Neutrophil (primary cell): ENCODE data around the gene PIK3CB.

Source experiments
- H3K27ac ChIP-seq: fragments of 200-600 bp; sonication (generic); 2 replicates; pipeline ENCODE4 v1.5.1; 2016; ENCODE audit warnings: mild to moderate bottlenecking, moderate library complexity
- H3K27me3 ChIP-seq: fragments of 200-600 bp; sonication (generic); 2 replicates; pipeline ENCODE4 v1.6.0; 2016; ENCODE audit warnings: mild to moderate bottlenecking
- H3K36me3 ChIP-seq: fragments of 200-600 bp; sonication (generic); 2 replicates; pipeline ENCODE4 v1.5.1; 2017
- H3K4me1 ChIP-seq, 2 experiments: fragments of 200-600 bp in 1 of 2; sonication (generic) in 1 of 2; 1 replicate in 1 of 2; 2 replicates in 1 of 2; pipeline versions ENCODE4 v1.5.1 to v1.6.1; 2013 to 2016; ENCODE audit warnings: low read depth in 1 of 2, low read length in 1 of 2, mild to moderate bottlenecking in 1 of 2, moderate library complexity in 1 of 2; ENCODE audit not compliant: control insufficient read depth in 1 of 2, insufficient read depth in 1 of 2
- H3K4me3 ChIP-seq, 2 experiments: fragments of 200-600 bp in 1 of 2; sonication (generic) in 1 of 2; 1 replicate in 1 of 2; 2 replicates in 1 of 2; pipeline ENCODE4 v1.5.1; 2013 to 2016; ENCODE audit warnings: low read depth in 1 of 2, low read length in 1 of 2, mild to moderate bottlenecking in 1 of 2, moderate library complexity in 1 of 2
- H3K9me3 ChIP-seq: fragments of 200-600 bp; sonication (generic); 2 replicates; pipeline ENCODE4 v1.5.1; 2016
- TF ChIP-seq, protein P1 (sequence below): fragments of 200-600 bp; sonication (generic); IDR thresholded peaks from 2 replicates; pipeline ENCODE4 v1.5.1; 2016; ENCODE audit warnings: antibody characterized with exemption

PIK3CB gene

GRCh38 chr3:138875096-138875753, 40.5 kb upstream of the PIK3CB start:
- Histone ChIP-seq H3K4me3 (peak overlapping the region; percentile 48 to 52), H3K27ac (peak overlapping the region; percentile 89), H3K4me1 (peaks cover 37 to 42% of the 10 kb centered on the region in 2 experiments), H3K27me3 (no peaks in the 10 kb centered on the region), H3K36me3 (no peaks in the 10 kb centered on the region), H3K9me3 (no peaks in the 10 kb centered on the region)
- TF ChIP-seq, protein P1, sequence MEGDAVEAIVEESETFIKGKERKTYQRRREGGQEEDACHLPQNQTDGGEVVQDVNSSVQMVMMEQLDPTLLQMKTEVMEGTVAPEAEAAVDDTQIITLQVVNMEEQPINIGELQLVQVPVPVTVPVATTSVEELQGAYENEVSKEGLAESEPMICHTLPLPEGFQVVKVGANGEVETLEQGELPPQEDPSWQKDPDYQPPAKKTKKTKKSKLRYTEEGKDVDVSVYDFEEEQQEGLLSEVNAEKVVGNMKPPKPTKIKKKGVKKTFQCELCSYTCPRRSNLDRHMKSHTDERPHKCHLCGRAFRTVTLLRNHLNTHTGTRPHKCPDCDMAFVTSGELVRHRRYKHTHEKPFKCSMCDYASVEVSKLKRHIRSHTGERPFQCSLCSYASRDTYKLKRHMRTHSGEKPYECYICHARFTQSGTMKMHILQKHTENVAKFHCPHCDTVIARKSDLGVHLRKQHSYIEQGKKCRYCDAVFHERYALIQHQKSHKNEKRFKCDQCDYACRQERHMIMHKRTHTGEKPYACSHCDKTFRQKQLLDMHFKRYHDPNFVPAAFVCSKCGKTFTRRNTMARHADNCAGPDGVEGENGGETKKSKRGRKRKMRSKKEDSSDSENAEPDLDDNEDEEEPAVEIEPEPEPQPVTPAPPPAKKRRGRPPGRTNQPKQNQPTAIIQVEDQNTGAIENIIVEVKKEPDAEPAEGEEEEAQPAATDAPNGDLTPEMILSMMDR = no peak

GRCh38 chr3:138873471-138874278, 38.9 kb upstream of the PIK3CB start:
- peak overlapping the region; percentile 67 for H3K27ac ChIP-seq
- H3K36me3 ChIP-seq = no peaks in the 10 kb centered on the region
- TF ChIP-seq, protein P1 = no peak
- no peaks in the 10 kb centered on the region for H3K9me3 ChIP-seq
- H3K4me1 ChIP-seq = peaks cover 37 to 42% of the 10 kb centered on the region in 2 experiments
- H3K4me3 ChIP-seq = no peak overlapping the region
- no peaks in the 10 kb centered on the region for H3K27me3 ChIP-seq

DNA sequence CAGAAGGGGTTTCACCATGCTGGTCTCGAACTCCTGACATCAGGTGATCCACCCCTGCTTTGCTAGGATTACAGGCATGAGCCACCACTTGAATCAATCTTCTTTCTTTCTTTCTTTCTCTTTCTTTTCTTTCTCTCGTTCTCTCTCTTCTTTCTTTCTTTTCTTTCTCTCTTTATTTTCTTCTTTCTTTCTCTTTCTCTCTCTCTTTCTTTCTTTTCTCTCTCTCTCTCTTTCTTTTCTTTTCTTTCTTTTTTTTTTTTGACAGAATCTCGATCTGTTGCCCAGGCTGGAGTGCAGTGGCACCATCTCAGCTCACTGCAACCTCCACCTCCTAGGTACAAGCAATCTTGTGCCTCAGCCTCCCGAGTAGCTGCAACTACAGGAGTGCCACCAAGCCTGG, 37.9 kb upstream of the PIK3CB start:
- peaks cover 37 to 42% of the 10 kb centered on the region in 2 experiments for H3K4me1 ChIP-seq
- H3K27ac ChIP-seq = no peak overlapping the region
- no peaks in the 10 kb centered on the region for H3K36me3 ChIP-seq
- H3K4me3 ChIP-seq = no peak overlapping the region
- H3K9me3 ChIP-seq = no peaks in the 10 kb centered on the region
- TF ChIP-seq, protein P1 = no peak
- H3K27me3 ChIP-seq = no peaks in the 10 kb centered on the region

GRCh38 chr3:138867996-138868395, 33.3 kb upstream of the PIK3CB start:
- Histone ChIP-seq H3K4me3 (no peak overlapping the region), H3K9me3 (no peaks in the 10 kb centered on the region), H3K4me1 (peaks cover 10 to 16% of the 10 kb centered on the region in 2 experiments), H3K27ac (no peak overlapping the region), H3K27me3 (no peaks in the 10 kb centered on the region), H3K36me3 (no peaks in the 10 kb centered on the region)
- TF ChIP-seq, protein P1 = no peak

- H3K36me3 ChIP-seq = no peaks in the 10 kb centered on the region
- H3K4me3 ChIP-seq = no peak overlapping the region
- H3K27me3 ChIP-seq = no peaks in the 10 kb centered on the region
- TF ChIP-seq, protein P1 = no peak
- H3K9me3 ChIP-seq = no peaks in the 10 kb centered on the region
- H3K4me1 ChIP-seq = peaks cover 24 to 27% of the 10 kb centered on the region in 2 experiments
- peak overlapping the region; percentile 80 for H3K27ac ChIP-seq
These were observed 29.0 kb upstream of the PIK3CB start for GRCh38 chr3:138863776-138864113.
